Endodermal cell (in vitro differentiated cells): Measurements from ENCODE around the gene BTBD16. TPM values are rescaled to one million over a fixed set of nuclear protein-coding genes. Genes with fewer than 3 reads are reported as not detected.

Experiments used
- DNase-seq: peaks from one replicate; pipeline ENCODE4 v3.0.0-alpha.2; 2017
- H3K27ac ChIP-seq: 2 replicates; pipeline ENCODE4 v1.5.1; 2013; ENCODE audit warnings: mild to moderate bottlenecking, low read depth, low read length, moderate library complexity
- H3K27me3 ChIP-seq: 2 replicates; pipeline ENCODE4 v1.6.1; 2013; ENCODE audit warnings: mild to moderate bottlenecking, low read length, moderate library complexity; ENCODE audit not compliant: insufficient read depth, control insufficient read depth, poor library complexity, severe bottlenecking
- H3K36me3 ChIP-seq: 2 replicates; pipeline ENCODE4 v1.7.0; 2013; ENCODE audit warnings: mild to moderate bottlenecking, low read length, moderate library complexity; ENCODE audit not compliant: control insufficient read depth, insufficient read depth
- H3K4me1 ChIP-seq: one replicate; pipeline ENCODE4 v1.7.0; 2013; ENCODE audit warnings: low read length; ENCODE audit not compliant: control insufficient read depth, insufficient read depth
- H3K4me3 ChIP-seq: 2 replicates; pipeline ENCODE4 v1.5.1; 2013; ENCODE audit warnings: mild to moderate bottlenecking, low read length, moderate library complexity
- H3K9ac ChIP-seq: 2 replicates; pipeline ENCODE4 v1.6.1; 2013; ENCODE audit warnings: mild to moderate bottlenecking, low read length, moderate library complexity; ENCODE audit not compliant: poor library complexity, severe bottlenecking; ENCODE audit errors: extremely low read depth
- H3K9me3 ChIP-seq: 2 replicates; pipeline ENCODE4 v1.6.1; 2013; ENCODE audit warnings: mild to moderate bottlenecking, low read length, moderate library complexity; ENCODE audit not compliant: control insufficient read depth
- H3K27ac Mint-ChIP-seq: 2 replicates; pipeline ENCODE4 v1.8.0; 2020; ENCODE audit warnings: mixed read lengths
- H3K27me3 Mint-ChIP-seq: 2 replicates; pipeline ENCODE4 v1.8.0; 2021; ENCODE audit warnings: mild to moderate bottlenecking, mixed read lengths; ENCODE audit not compliant: insufficient read depth
- H3K36me3 Mint-ChIP-seq: 2 replicates; pipeline ENCODE4 v1.8.0; 2020; ENCODE audit warnings: low read depth, mixed read lengths
- H3K4me1 Mint-ChIP-seq: 2 replicates; pipeline ENCODE4 v1.8.0; 2020; ENCODE audit warnings: mixed read lengths
- H3K4me3 Mint-ChIP-seq: 2 replicates; pipeline ENCODE4 v1.8.0; 2020; ENCODE audit warnings: mild to moderate bottlenecking, moderate library complexity, mixed read lengths
- H3K9me3 Mint-ChIP-seq: 2 replicates; pipeline ENCODE4 v1.8.0; 2020; ENCODE audit warnings: mild to moderate bottlenecking, mixed read lengths
- CTCF ChIP-seq: fragments of 200-600 bp; sonication (generic); conservative IDR thresholded peaks from 2 replicates; pipeline ENCODE4 v1.5.0; 2021; ENCODE audit warnings: antibody characterized with exemption, mild to moderate bottlenecking
- WGBS, 2 experiments: methylation state at CpG; one replicate each; pipeline versions ENCODE4 v1.1.5 to v1.1.7; 2013; ENCODE audit warnings: missing lambda C conversion rate in 2 of 2, mixed read lengths in 1 of 2; ENCODE audit not compliant: insufficient coverage in 1 of 2, insufficient read length in 1 of 2; 5-methylcytosine and 5-hydroxymethylcytosine counted together
- total RNA-seq, 2 donors: library from RNA; stranded (reverse); fragmentation: NEBNext Ultra II Directional in 1 of 2; extraction: Animal tissue kit (Norgen Biotek cat#: 25700) in 1 of 2; gene quantifications; 2 replicates in 1 of 2; 3 replicates in 1 of 2; pipeline ENCODE4 v1.2.1, GENCODE V29; 2021

Gene BTBD16
- total RNA-seq, 2 donors from 2014 or later = not detected

GRCh38 chr10:122362621-122363020 lies 91.5 kb downstream of the BTBD16 start:
- H3K36me3 Mint-ChIP-seq = no peaks in the 10 kb centered on the region
- no peaks in the 10 kb centered on the region for H3K27me3 ChIP-seq

GRCh38 chr10:122363311-122363710 lies 92.2 kb downstream of the BTBD16 start:
- Histone ChIP-seq H3K9ac (no peak overlapping the region), H3K4me1 (no peaks in the 10 kb centered on the region), H3K36me3 (no peaks in the 10 kb centered on the region), H3K27me3 (no peaks in the 10 kb centered on the region), H3K4me3 (no peak overlapping the region), H3K9me3 (peaks cover 5% of the 10 kb centered on the region), H3K27ac (no peak overlapping the region)
- H3K27me3 Mint-ChIP-seq = peaks cover 2% of the 10 kb centered on the region
- no peak overlapping the region for H3K4me3 Mint-ChIP-seq
- no peak overlapping the region for H3K27ac Mint-ChIP-seq
- TF ChIP-seq CTCF = no peak
- 95 to 100% methylated on average over 2 of the region's 2 CpGs for WGBS, 2 experiments
- H3K36me3 Mint-ChIP-seq = no peaks in the 10 kb centered on the region
- H3K4me1 Mint-ChIP-seq = no peaks in the 10 kb centered on the region
- no peak for DNase-seq
- H3K9me3 Mint-ChIP-seq = peaks cover 9% of the 10 kb centered on the region

More at GRCh38 chr10:122362621-122363020, 91.5 kb downstream of the BTBD16 start:
- no peaks in the 10 kb centered on the region for H3K4me1 Mint-ChIP-seq
- DNase-seq = no peak
- H3K27ac Mint-ChIP-seq = no peak overlapping the region
- Histone ChIP-seq H3K9me3 (peaks cover 5% of the 10 kb centered on the region), H3K4me1 (no peaks in the 10 kb centered on the region), H3K27ac (no peak overlapping the region), H3K36me3 (no peaks in the 10 kb centered on the region), H3K4me3 (no peak overlapping the region), H3K9ac (no peak overlapping the region)
- TF ChIP-seq CTCF = no peak
- WGBS, 2 experiments = 50 to 61% methylated on average over 1 to 2 of the region's 2 CpGs
- H3K9me3 Mint-ChIP-seq = peaks cover 14% of the 10 kb centered on the region
- H3K27me3 Mint-ChIP-seq = peaks cover 2% of the 10 kb centered on the region
- no peak overlapping the region for H3K4me3 Mint-ChIP-seq

- peaks cover 6% of the 10 kb centered on the region for H3K9me3 Mint-ChIP-seq
- Histone ChIP-seq H3K27me3 (no peaks in the 10 kb centered on the region), H3K36me3 (no peaks in the 10 kb centered on the region), H3K9me3 (no peaks in the 10 kb centered on the region), H3K9ac (no peak overlapping the region), H3K4me3 (no peak overlapping the region), H3K27ac (no peak overlapping the region), H3K4me1 (no peaks in the 10 kb centered on the region)
- peaks cover 5% of the 10 kb centered on the region for H3K27me3 Mint-ChIP-seq
- no peak overlapping the region for H3K4me3 Mint-ChIP-seq
- DNase-seq = no peak
- no peaks in the 10 kb centered on the region for H3K36me3 Mint-ChIP-seq
- peaks cover 3% of the 10 kb centered on the region for H3K4me1 Mint-ChIP-seq
- WGBS, 2 experiments = 67 to 82% methylated on average over 3 to 6 of the region's 6 CpGs
- no peak for TF ChIP-seq CTCF
- no peak overlapping the region for H3K27ac Mint-ChIP-seq
Observed at GRCh38 chr10:122363722-122364463, 92.8 kb downstream of the BTBD16 start.
